GM23338 (cell line): ENCODE measurements around the gene EBI3. TPM values are rescaled to one million over a fixed set of nuclear protein-coding genes. Genes with fewer than 3 reads are reported as not detected.
"Not testable (repeated sequence)": the region's sequence is repeated elsewhere in the genome, so short reads cannot be mapped to it uniquely, and the experiment has no call there.

Source experiments
- ATAC-seq: fragments of 200-7000 bp; cut with Tn5 transposase; 3 replicates; pipeline ENCODE4 v1.9.1; 2020
- DNase-seq: peaks from one replicate; pipeline ENCODE4 v3.0.0-alpha.2; 2015; ENCODE audit warnings: low spot score
- H2AFZ ChIP-seq: fragments of 200-600 bp; sonication (generic); 2 replicates; pipeline ENCODE4 v1.8.0; 2016; ENCODE audit warnings: antibody characterized with exemption, mild to moderate bottlenecking, moderate library complexity
- H3F3A ChIP-seq: fragments of 200-600 bp; sonication (generic); replicated peaks from 2 replicates; pipeline ENCODE4 v1.8.0; 2017; ENCODE audit warnings: antibody characterized with exemption, mixed run types, low read depth
- H3K27ac ChIP-seq: fragments of 200-600 bp; sonication (generic); 2 replicates; pipeline ENCODE4 v1.6.1; 2016; ENCODE audit warnings: low read depth
- H3K27me3 ChIP-seq: fragments of 200-600 bp; sonication (generic); 2 replicates; pipeline ENCODE4 v1.8.0; 2016; ENCODE audit warnings: mild to moderate bottlenecking, mixed run types, moderate library complexity; ENCODE audit not compliant: insufficient read depth
- H3K36me3 ChIP-seq: fragments of 200-600 bp; sonication (generic); 2 replicates; pipeline ENCODE4 v1.8.0; 2016; ENCODE audit warnings: mild to moderate bottlenecking; ENCODE audit not compliant: insufficient read depth
- H3K4me1 ChIP-seq: fragments of 200-600 bp; sonication (generic); 2 replicates; pipeline ENCODE4 v1.8.0; 2016; ENCODE audit warnings: mild to moderate bottlenecking, moderate library complexity; ENCODE audit not compliant: insufficient read depth
- H3K4me2 ChIP-seq: fragments of 200-600 bp; sonication (generic); 2 replicates; pipeline ENCODE4 v1.7.1; 2017; ENCODE audit warnings: mixed run types
- H3K4me3 ChIP-seq: fragments of 200-600 bp; sonication (generic); 2 replicates; pipeline ENCODE4 v1.6.1; 2016; ENCODE audit warnings: mixed run types
- H3K79me2 ChIP-seq: fragments of 200-600 bp; sonication (generic); replicated peaks from 2 replicates; pipeline ENCODE4 v1.8.0; 2017; ENCODE audit warnings: mild to moderate bottlenecking; ENCODE audit not compliant: insufficient read depth
- H3K9me2 ChIP-seq: fragments of 200-600 bp; sonication (generic); 2 replicates; pipeline ENCODE4 v1.8.0; 2017; ENCODE audit not compliant: insufficient read depth
- H4K20me1 ChIP-seq: fragments of 200-600 bp; sonication (generic); replicated peaks from 2 replicates; pipeline ENCODE4 v1.8.0; 2017; ENCODE audit warnings: mild to moderate bottlenecking; ENCODE audit not compliant: insufficient read depth
- H3K27ac Mint-ChIP-seq: 2 replicates; pipeline ENCODE4 v1.8.0; 2020; ENCODE audit warnings: inconsistent platforms, mild to moderate bottlenecking, moderate library complexity, mixed read lengths
- H3K27me3 Mint-ChIP-seq: 3 replicates; pipeline ENCODE4 v1.8.0; 2022; ENCODE audit warnings: low read depth, mild to moderate bottlenecking, moderate library complexity, mixed read lengths, inconsistent platforms; ENCODE audit not compliant: insufficient read depth, poor library complexity
- H3K36me3 Mint-ChIP-seq: 3 replicates; pipeline ENCODE4 v1.8.0; 2021; ENCODE audit warnings: low read depth, mild to moderate bottlenecking, inconsistent platforms, moderate library complexity, mixed read lengths
- H3K4me1 Mint-ChIP-seq: 3 replicates; pipeline ENCODE4 v1.8.0; 2020; ENCODE audit warnings: mild to moderate bottlenecking, inconsistent platforms, mixed read lengths
- H3K4me3 Mint-ChIP-seq: 3 replicates; pipeline ENCODE4 v1.8.0; 2021; ENCODE audit warnings: moderate library complexity, mild to moderate bottlenecking, inconsistent platforms, mixed read lengths
- H3K9me3 Mint-ChIP-seq: 3 replicates; pipeline ENCODE4 v1.8.0; 2020; ENCODE audit warnings: moderate library complexity, mild to moderate bottlenecking, inconsistent platforms, mixed read lengths
- polyA plus RNA-seq: library from polyadenylated mRNA; unstranded; fragments of >200 nt; fragmentation: Nextera tagmentation; extraction: Ambion mirVana; gene quantifications from 2 replicates; pipeline ENCODE4 v1.2.1, GENCODE V29; 2016
- total RNA-seq: library from RNA; depleted of rRNA; stranded (reverse); fragments of >200 nt; shearing (Covaris generic); gene quantifications from 2 replicates; pipeline ENCODE4 v1.2.3, GENCODE V29; 2014
- TF ChIP-seq, protein P1 (sequence below): fragments of 250-450 bp; sonication (Bioruptor Pico); IDR thresholded peaks from 2 replicates; pipeline ENCODE4 v1.5.0; 2020; ENCODE audit warnings: mild to moderate bottlenecking, moderate library complexity
- TF ChIP-seq, protein P2 (sequence below): IDR thresholded peaks from one replicate; pipeline ENCODE4 v1.6.1; 2018; ENCODE audit warnings: antibody characterized with exemption; ENCODE audit not compliant: unreplicated experiment
- TF ChIP-seq, protein P3 (sequence below), 2 experiments: fragments of 200-600 bp in 1 of 2; sonication (generic) in 1 of 2; conservative IDR thresholded peaks; 2 replicates each; pipeline versions ENCODE4 v1.5.1 to v1.6.1; 2016 to 2017; ENCODE audit warnings: antibody characterized with exemption in 2 of 2, low read depth in 2 of 2, mild to moderate bottlenecking in 2 of 2, moderate library complexity in 1 of 2
- TF ChIP-seq, protein P4 (sequence below): IDR thresholded peaks from 2 replicates; pipeline ENCODE4 v1.6.1; 2016; ENCODE audit warnings: antibody characterized with exemption

The EBI3 gene
- total and polyA plus RNA-seq, 2 experiments from 2014 or later, result 0.52 to 1.4 TPM

DNA sequence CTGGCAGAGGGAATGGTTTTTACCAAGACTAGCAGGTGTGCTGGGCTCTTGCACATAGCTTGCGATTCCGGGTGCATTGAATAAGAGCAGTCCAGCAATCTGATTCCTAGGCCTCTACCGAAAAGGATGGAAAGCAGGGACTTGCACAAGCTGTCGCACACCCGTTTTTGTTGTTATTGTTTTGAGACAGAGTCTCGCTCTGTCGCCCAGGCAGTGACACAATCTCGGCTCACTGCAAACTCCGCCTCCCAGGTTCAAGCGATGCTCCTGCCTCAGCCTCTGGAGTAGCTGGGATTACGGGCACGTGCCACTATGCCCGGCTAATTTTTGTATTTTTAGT is 5.5 kb downstream of the EBI3 start (continued):
- TF ChIP-seq, protein P1, sequence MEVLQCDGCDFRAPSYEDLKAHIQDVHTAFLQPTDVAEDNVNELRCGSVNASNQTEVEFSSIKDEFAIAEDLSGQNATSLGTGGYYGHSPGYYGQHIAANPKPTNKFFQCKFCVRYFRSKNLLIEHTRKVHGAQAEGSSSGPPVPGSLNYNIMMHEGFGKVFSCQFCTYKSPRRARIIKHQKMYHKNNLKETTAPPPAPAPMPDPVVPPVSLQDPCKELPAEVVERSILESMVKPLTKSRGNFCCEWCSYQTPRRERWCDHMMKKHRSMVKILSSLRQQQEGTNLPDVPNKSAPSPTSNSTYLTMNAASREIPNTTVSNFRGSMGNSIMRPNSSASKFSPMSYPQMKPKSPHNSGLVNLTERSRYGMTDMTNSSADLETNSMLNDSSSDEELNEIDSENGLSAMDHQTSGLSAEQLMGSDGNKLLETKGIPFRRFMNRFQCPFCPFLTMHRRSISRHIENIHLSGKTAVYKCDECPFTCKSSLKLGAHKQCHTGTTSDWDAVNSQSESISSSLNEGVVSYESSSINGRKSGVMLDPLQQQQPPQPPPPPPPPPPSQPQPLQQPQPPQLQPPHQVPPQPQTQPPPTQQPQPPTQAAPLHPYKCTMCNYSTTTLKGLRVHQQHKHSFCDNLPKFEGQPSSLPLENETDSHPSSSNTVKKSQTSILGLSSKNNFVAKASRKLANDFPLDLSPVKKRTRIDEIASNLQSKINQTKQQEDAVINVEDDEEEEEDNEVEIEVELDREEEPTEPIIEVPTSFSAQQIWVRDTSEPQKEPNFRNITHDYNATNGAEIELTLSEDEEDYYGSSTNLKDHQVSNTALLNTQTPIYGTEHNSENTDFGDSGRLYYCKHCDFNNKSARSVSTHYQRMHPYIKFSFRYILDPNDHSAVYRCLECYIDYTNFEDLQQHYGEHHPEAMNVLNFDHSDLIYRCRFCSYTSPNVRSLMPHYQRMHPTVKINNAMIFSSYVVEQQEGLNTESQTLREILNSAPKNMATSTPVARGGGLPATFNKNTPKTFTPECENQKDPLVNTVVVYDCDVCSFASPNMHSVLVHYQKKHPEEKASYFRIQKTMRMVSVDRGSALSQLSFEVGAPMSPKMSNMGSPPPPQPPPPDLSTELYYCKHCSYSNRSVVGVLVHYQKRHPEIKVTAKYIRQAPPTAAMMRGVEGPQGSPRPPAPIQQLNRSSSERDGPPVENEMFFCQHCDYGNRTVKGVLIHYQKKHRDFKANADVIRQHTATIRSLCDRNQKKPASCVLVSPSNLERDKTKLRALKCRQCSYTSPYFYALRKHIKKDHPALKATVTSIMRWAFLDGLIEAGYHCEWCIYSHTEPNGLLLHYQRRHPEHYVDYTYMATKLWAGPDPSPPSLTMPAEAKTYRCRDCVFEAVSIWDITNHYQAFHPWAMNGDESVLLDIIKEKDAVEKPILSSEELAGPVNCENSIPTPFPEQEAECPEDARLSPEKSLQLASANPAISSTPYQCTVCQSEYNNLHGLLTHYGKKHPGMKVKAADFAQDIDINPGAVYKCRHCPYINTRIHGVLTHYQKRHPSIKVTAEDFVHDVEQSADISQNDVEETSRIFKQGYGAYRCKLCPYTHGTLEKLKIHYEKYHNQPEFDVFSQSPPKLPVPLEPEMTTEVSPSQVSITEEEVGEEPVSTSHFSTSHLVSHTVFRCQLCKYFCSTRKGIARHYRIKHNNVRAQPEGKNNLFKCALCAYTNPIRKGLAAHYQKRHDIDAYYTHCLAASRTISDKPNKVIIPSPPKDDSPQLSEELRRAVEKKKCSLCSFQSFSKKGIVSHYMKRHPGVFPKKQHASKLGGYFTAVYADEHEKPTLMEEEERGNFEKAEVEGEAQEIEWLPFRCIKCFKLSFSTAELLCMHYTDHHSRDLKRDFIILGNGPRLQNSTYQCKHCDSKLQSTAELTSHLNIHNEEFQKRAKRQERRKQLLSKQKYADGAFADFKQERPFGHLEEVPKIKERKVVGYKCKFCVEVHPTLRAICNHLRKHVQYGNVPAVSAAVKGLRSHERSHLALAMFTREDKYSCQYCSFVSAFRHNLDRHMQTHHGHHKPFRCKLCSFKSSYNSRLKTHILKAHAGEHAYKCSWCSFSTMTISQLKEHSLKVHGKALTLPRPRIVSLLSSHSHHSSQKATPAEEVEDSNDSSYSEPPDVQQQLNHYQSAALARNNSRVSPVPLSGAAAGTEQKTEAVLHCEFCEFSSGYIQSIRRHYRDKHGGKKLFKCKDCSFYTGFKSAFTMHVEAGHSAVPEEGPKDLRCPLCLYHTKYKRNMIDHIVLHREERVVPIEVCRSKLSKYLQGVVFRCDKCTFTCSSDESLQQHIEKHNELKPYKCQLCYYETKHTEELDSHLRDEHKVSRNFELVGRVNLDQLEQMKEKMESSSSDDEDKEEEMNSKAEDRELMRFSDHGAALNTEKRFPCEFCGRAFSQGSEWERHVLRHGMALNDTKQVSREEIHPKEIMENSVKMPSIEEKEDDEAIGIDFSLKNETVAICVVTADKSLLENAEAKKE, result no peak

DNA sequence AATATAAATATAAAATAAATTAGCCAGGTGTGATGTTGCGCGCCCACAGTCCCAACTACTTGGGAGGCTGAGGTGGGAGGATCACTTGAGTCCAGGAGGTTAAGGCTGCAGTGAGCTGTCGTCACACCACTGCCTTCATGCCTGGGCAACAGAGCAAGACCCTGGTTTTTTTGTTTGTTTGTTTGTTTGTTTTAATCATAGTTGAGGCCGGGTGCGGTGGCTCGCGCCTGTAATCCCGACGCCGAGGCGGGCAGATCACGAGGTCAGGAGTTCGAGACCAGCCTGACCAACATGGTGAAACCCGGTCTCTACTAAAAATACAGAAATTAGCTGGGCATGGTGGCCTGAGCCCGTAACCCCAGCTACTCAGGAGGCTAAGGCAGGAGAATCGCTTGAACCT is 8.2 kb downstream of the EBI3 start:
- H3K4me2 ChIP-seq, ATAC-seq, H3K36me3 Mint-ChIP-seq, H3K9me2 ChIP-seq, H3K27ac ChIP-seq, H3K9me3 Mint-ChIP-seq, H2AFZ ChIP-seq, DNase-seq, H3K4me1 Mint-ChIP-seq, H3K79me2 ChIP-seq, H3K4me1 ChIP-seq, H3K4me3 Mint-ChIP-seq, H3K27ac Mint-ChIP-seq, H3K4me3 ChIP-seq, H3K36me3 ChIP-seq, H3K27me3 ChIP-seq, H4K20me1 ChIP-seq, H3F3A ChIP-seq: not testable (repeated sequence)
- H3K27me3 Mint-ChIP-seq, result peaks cover 15% of the 10 kb centered on the region

DNA sequence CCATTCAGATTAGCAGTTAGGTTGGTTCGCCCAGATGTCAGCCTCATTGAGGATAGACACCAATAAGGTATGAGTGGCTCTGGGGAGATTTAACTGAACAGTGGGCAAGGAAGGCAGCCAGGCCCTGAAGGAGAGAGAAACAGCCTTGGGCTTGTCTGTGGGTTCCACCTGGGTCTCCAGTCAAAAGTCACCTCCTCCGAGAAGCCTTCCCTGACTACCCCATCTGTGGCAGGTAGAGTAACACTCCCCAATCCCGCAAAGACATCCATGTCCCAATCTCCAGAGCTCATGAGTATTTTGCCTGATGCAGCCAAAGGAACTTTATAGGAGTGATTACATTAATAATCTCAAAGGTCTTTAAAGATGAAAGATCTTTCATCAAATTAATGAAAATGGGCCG is 9.5 kb downstream of the EBI3 start:
- DNase-seq (no peak), ATAC-seq (no peak)
- H3K4me2 ChIP-seq, result no peak overlapping the region
- H3K9me2 ChIP-seq, result no peaks in the 10 kb centered on the region
- no peak overlapping the region for H3K27ac Mint-ChIP-seq
- peaks cover 12% of the 10 kb centered on the region for H3K9me3 Mint-ChIP-seq
- H4K20me1 ChIP-seq, result no peaks in the 10 kb centered on the region
- H3K27me3 ChIP-seq, result no peaks in the 10 kb centered on the region
- H3K79me2 ChIP-seq, result no peaks in the 10 kb centered on the region
- no peaks in the 10 kb centered on the region for H3K36me3 Mint-ChIP-seq
- H3K36me3 ChIP-seq, result no peaks in the 10 kb centered on the region
- H3K27ac ChIP-seq, result no peak overlapping the region
- H3K4me1 Mint-ChIP-seq, result no peaks in the 10 kb centered on the region; the same call in 2 of the 3 replicates
- H3K27me3 Mint-ChIP-seq, result peaks cover 12% of the 10 kb centered on the region
- no peaks in the 10 kb centered on the region for H3K4me1 ChIP-seq
- 0 out of 2 replicates have a peak, but pooled peaks cover 3% of the 10 kb centered on the region for H3F3A ChIP-seq
- no peak overlapping the region for H3K4me3 ChIP-seq
- no peak overlapping the region for H3K4me3 Mint-ChIP-seq
- no peak overlapping the region for H2AFZ ChIP-seq
- TF ChIP-seq, protein P2, sequence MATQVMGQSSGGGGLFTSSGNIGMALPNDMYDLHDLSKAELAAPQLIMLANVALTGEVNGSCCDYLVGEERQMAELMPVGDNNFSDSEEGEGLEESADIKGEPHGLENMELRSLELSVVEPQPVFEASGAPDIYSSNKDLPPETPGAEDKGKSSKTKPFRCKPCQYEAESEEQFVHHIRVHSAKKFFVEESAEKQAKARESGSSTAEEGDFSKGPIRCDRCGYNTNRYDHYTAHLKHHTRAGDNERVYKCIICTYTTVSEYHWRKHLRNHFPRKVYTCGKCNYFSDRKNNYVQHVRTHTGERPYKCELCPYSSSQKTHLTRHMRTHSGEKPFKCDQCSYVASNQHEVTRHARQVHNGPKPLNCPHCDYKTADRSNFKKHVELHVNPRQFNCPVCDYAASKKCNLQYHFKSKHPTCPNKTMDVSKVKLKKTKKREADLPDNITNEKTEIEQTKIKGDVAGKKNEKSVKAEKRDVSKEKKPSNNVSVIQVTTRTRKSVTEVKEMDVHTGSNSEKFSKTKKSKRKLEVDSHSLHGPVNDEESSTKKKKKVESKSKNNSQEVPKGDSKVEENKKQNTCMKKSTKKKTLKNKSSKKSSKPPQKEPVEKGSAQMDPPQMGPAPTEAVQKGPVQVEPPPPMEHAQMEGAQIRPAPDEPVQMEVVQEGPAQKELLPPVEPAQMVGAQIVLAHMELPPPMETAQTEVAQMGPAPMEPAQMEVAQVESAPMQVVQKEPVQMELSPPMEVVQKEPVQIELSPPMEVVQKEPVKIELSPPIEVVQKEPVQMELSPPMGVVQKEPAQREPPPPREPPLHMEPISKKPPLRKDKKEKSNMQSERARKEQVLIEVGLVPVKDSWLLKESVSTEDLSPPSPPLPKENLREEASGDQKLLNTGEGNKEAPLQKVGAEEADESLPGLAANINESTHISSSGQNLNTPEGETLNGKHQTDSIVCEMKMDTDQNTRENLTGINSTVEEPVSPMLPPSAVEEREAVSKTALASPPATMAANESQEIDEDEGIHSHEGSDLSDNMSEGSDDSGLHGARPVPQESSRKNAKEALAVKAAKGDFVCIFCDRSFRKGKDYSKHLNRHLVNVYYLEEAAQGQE, result no peak
- TF ChIP-seq, protein P3, sequence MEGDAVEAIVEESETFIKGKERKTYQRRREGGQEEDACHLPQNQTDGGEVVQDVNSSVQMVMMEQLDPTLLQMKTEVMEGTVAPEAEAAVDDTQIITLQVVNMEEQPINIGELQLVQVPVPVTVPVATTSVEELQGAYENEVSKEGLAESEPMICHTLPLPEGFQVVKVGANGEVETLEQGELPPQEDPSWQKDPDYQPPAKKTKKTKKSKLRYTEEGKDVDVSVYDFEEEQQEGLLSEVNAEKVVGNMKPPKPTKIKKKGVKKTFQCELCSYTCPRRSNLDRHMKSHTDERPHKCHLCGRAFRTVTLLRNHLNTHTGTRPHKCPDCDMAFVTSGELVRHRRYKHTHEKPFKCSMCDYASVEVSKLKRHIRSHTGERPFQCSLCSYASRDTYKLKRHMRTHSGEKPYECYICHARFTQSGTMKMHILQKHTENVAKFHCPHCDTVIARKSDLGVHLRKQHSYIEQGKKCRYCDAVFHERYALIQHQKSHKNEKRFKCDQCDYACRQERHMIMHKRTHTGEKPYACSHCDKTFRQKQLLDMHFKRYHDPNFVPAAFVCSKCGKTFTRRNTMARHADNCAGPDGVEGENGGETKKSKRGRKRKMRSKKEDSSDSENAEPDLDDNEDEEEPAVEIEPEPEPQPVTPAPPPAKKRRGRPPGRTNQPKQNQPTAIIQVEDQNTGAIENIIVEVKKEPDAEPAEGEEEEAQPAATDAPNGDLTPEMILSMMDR (conservative IDR thresholded peaks at IDR 0.05; ENCODE audit: low read depth in 2 of 2), result no peak
- TF ChIP-seq, protein P4, sequence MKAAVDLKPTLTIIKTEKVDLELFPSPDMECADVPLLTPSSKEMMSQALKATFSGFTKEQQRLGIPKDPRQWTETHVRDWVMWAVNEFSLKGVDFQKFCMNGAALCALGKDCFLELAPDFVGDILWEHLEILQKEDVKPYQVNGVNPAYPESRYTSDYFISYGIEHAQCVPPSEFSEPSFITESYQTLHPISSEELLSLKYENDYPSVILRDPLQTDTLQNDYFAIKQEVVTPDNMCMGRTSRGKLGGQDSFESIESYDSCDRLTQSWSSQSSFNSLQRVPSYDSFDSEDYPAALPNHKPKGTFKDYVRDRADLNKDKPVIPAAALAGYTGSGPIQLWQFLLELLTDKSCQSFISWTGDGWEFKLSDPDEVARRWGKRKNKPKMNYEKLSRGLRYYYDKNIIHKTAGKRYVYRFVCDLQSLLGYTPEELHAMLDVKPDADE, result no peak
